PC-9 (cell line): ENCODE measurements around the gene ATXN7.

Source experiments
- EZH2 ChIP-seq: fragments of 200-600 bp; sonication (generic); IDR thresholded peaks from 2 replicates; pipeline ENCODE4 v1.8.0; 2017; ENCODE audit warnings: antibody characterized with exemption, low read depth
- TF ChIP-seq, protein P1 (sequence below): fragments of 200-600 bp; sonication (generic); conservative IDR thresholded peaks from 2 replicates; pipeline ENCODE4 v1.6.1; 2017; ENCODE audit warnings: mixed run types, antibody characterized with exemption, mild to moderate bottlenecking, moderate library complexity

- TF ChIP-seq, protein P1, sequence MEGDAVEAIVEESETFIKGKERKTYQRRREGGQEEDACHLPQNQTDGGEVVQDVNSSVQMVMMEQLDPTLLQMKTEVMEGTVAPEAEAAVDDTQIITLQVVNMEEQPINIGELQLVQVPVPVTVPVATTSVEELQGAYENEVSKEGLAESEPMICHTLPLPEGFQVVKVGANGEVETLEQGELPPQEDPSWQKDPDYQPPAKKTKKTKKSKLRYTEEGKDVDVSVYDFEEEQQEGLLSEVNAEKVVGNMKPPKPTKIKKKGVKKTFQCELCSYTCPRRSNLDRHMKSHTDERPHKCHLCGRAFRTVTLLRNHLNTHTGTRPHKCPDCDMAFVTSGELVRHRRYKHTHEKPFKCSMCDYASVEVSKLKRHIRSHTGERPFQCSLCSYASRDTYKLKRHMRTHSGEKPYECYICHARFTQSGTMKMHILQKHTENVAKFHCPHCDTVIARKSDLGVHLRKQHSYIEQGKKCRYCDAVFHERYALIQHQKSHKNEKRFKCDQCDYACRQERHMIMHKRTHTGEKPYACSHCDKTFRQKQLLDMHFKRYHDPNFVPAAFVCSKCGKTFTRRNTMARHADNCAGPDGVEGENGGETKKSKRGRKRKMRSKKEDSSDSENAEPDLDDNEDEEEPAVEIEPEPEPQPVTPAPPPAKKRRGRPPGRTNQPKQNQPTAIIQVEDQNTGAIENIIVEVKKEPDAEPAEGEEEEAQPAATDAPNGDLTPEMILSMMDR = no peak
- no peak for TF ChIP-seq EZH2
Measured at GRCh38 chr3:63995086-63995485, 131.4 kb downstream of the ATXN7 start.
